C4-2B (cell line): ENCODE data around the gene SLC25A25.

Experiments used
- H3K27ac ChIP-seq: fragments of 450-650 bp; 2 replicates; pipeline ENCODE4 v1.5.1; 2017
- ZFX ChIP-seq: fragments of 450-650 bp; IDR thresholded peaks from 2 replicates; pipeline ENCODE4 v1.6.1; 2017
- TF ChIP-seq, protein P1 (sequence below): fragments of 450-650 bp; conservative IDR thresholded peaks from 2 replicates; pipeline ENCODE4 v1.5.1; 2017; ENCODE audit warnings: mild to moderate bottlenecking

SLC25A25 gene

DNA sequence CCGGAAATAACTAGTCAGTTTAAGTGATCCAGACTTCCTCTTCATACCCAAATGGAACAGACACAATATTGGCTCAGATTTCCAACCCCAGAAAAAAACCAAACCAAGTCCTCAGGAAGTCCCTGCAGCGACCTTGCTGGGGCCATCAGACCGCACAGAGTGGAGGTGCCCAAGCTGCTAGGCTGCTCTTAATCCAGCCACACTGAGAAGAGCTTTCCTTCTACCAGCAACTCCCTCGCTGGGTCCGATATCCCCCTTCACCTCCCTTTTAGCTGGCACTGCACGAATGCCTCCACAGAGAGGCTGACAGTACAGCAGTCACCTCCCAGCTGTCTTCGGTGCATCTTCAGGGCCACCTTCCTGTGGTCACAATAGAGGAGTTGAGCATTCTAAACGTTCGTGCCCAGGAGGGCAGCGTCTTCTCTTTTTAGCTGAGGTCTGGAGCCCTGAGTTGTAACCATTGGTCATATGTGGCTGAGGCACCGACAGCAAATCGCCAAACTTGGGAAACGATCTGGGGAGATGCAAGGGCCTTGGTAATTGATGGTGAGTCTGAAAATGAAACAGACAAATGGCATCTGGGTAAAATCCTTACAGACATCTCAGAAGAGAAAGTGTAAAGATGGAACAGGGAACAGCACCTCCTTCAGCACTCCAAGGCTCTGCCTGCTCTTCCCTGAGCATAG lies 6.6 kb upstream of the SLC25A25 start:
- TF ChIP-seq, protein P1, sequence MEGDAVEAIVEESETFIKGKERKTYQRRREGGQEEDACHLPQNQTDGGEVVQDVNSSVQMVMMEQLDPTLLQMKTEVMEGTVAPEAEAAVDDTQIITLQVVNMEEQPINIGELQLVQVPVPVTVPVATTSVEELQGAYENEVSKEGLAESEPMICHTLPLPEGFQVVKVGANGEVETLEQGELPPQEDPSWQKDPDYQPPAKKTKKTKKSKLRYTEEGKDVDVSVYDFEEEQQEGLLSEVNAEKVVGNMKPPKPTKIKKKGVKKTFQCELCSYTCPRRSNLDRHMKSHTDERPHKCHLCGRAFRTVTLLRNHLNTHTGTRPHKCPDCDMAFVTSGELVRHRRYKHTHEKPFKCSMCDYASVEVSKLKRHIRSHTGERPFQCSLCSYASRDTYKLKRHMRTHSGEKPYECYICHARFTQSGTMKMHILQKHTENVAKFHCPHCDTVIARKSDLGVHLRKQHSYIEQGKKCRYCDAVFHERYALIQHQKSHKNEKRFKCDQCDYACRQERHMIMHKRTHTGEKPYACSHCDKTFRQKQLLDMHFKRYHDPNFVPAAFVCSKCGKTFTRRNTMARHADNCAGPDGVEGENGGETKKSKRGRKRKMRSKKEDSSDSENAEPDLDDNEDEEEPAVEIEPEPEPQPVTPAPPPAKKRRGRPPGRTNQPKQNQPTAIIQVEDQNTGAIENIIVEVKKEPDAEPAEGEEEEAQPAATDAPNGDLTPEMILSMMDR = no peak
- no peak for TF ChIP-seq ZFX
- H3K27ac ChIP-seq = no peak overlapping the region

DNA sequence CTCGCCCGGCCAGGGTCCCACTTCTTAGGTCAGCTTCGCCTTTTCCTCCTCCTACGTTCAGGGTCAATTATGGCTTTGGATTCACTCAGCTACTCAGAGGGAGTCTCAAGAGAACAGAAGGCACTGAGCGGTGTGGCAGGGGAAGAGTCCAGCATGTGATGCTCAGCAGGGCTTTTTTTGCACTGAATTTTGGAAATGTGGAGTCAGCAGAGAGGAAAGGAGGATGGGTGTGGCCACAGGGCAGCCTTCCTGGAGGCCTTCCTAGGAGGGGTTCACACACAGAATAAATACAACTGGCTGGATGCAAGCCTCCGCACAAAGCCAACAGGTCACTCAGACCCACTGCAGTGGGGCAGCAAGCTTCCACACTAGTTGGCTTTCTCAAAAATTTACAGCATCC lies 5.8 kb upstream of the SLC25A25 start:
- H3K27ac ChIP-seq = no peak overlapping the region
- TF ChIP-seq ZFX = no peak
- TF ChIP-seq, protein P1 = no peak

DNA sequence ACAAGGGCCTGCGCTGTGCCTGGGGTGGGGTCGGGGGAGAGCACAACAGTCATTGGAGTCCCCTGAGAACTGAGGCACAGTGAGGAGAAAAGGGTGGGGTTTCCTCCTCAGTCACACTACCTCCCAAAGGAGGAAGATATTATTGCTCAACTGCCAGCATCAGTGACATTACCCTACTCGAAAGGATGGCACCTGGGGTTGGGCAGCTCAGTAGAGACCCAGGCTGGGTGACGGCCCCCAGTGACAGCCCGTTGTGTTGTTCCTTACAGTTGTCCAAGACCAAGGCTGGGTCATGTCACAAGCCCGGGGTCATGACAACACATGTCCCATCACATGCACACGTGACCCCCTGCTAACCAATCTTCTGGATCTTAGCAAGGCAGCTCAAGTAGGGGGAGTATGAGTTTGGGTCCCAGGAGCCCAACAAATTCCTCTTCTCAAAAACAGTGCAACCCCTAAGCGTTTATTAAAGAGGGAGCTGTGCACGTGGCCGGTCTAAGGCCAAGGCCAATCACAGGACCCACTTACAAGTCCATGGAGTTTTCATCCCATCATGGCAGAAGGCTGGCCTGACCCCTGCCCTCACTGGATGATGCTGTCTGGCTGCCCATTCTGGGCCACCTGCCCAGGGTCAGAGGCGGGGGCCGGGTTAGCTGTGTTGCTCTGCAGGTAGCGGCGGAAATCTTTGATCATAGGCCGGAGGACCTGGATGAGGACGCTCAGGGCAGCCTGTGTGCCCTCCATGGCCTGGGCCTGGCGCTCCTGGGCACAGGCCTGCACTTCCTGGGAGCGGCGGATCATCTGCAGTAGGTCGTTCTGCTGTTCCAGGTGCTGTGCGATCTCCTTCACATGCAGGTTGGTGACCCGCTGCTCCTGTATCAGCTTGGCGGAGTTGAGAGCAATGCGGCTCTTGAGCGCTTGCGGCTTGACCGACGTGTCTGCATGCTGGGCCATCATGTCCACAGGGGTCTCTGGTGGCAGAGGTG lies 4.9 kb upstream of the SLC25A25 start:
- TF ChIP-seq ZFX = no peak
- TF ChIP-seq, protein P1 = no peak

DNA sequence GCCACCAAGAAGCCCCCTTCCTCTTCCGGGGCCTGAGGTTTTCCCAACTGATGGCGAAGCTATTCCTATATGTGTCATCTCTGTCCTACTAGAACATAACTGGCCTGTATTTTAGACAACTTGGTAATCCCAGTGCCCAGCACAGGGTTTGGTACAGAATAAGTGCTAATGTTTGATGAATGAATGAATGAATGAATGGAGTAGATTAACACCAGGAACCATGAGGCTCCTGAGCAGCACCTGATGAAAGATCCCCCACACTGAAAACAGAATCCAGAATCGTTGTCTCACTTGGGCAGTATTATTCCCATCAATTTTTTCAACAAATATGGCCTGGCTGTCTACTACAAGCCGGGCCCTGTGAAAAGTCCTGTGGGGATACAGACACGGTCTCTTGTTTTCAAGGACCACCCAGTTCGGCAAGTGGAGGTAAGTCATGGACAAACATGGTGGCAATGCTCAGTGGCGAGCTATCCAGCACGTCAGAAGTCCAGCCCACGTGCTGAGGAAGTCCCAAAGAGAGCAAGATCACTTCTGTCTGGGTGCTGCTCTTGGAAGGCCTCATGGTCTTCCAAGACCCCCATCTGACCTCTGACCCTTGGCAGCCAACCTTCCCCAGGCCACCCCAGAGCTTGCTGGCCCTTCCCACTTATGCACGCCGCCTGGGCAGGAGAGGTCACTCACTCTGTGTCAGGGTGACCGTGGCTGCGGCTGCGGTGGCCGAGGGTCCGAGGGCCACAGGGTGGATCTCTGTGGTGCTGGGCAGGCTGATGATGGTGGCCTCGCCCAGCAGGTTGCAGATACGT lies 1.9 kb upstream of the SLC25A25 start:
- H3K27ac ChIP-seq = peak overlapping the region; percentile 97
- no peak for TF ChIP-seq ZFX
- TF ChIP-seq, protein P1 = no peak

More for the DNA sequence above, 4.9 kb upstream of the SLC25A25 start:
- H3K27ac ChIP-seq = no peak overlapping the region

GRCh38 chr9:128066713-128067644 lies 1.1 kb upstream of the SLC25A25 start, which contains the start of gene NAIF1:
NAIF1 (minus strand) TSS chr9:128067320; CDS start chr9:128067101, 219 bp downstream.
- peak within 1 kb of the TSS; percentile 97 for H3K27ac ChIP-seq
- TF ChIP-seq ZFX = peak; percentile 78; the same call in 1 of the 2 replicates
- TF ChIP-seq, protein P1 = no peak
